ENCODE data around the gene APLP2.

- TF ChIP-seq EZH2phosphoT487 (IDR thresholded peaks at IDR 0.05; ENCODE audit: low read depth, severe bottlenecking, unreplicated experiment) (no peak), CTCF (IDR thresholded peaks at IDR 0.05; ENCODE audit: poor library complexity) (no peak)
Observed at GRCh38 chr11:130179396-130180306, 110.0 kb downstream of the APLP2 start.

Data from hepatocyte (in vitro differentiated cells).